SH-SY5Y (cell line): ENCODE results near the gene TAF12.

Experiments used
- GATA2 ChIP-seq: IDR thresholded peaks from 2 replicates; pipeline ENCODE4 v1.6.1; 2011; ENCODE audit warnings: mild to moderate bottlenecking, low read depth, low read length
- GATA3 ChIP-seq: IDR thresholded peaks from 2 replicates; pipeline ENCODE4 v1.6.1; 2011; ENCODE audit warnings: low read depth, mild to moderate bottlenecking, low read length, moderate library complexity

GRCh38 chr1:28613175-28613574, 29.7 kb downstream of the TAF12 start:
- TF ChIP-seq GATA3, result no peak
- TF ChIP-seq GATA2, result no peak
